Activated CD4-positive, alpha-beta T cell treated with anti-CD3 and anti-CD28 coated beads, Interleukin-2, amount 50 U/mL, for 1 hour (primary cell): Measurements from ENCODE around the gene C11orf91.
"Not testable (repeated sequence)": the region's sequence is repeated elsewhere in the genome, so short reads cannot be mapped to it uniquely, and the experiment has no call there.

Experiments used
- DNase-seq: peaks from one replicate; pipeline ENCODE4 v3.0.0-alpha.2; 2020

The C11orf91 gene

GRCh38 chr11:33668468-33668825 is 32.2 kb downstream of the C11orf91 start:
- no peak for DNase-seq

GRCh38 chr11:33667819-33668467 is 32.7 kb downstream of the C11orf91 start:
- no peak for DNase-seq

GRCh38 chr11:33665350-33666106 is 35.1 kb downstream of the C11orf91 start:
- DNase-seq = no peak

GRCh38 chr11:33664827-33665226 is 35.8 kb downstream of the C11orf91 start:
- no peak for DNase-seq

GRCh38 chr11:33664166-33664565 is 36.5 kb downstream of the C11orf91 start:
- no peak for DNase-seq

DNA sequence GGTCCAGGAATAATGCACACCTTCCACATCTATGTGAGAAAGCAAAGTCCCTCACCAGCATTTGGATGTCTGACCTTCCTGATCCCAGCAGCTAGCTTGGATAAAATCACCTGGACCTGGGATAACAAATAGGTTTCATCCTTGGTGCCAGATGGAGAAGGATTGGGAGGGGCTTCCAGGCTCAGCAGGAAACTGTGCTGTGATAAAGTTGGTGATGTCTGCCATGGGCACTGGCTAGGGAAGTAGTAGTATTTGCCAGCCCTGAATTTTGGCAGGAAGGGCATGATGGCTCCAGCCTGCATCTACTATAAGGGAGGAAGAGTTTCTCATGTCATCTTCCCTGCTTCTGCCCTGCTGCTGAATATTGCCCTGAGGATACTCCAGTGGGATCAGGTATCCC is 37.5 kb downstream of the C11orf91 start:
- no peak for DNase-seq

DNA sequence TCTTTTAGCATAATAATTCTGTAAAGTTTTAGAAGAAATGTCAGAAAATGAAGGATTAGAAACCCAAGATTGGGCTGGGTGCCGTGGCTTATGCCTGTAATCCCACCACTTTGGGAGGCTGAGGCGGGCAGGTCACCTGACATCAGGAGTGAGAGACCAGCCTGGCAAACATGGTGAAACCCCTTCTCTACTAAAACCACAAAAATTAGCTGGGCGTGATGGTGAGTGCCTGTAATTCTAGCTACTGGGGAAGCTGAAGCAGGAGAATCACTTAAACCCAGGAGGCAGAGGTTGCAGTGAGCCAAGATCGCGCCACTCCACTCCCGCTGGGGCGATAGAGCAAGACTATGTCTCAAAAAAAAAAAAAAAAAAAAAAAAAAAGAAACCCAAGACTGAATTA is 39.1 kb downstream of the C11orf91 start:
- not testable (repeated sequence) for DNase-seq

- no peak for DNase-seq
These were observed 39.7 kb downstream of the C11orf91 start for GRCh38 chr11:33660962-33661361.

GRCh38 chr11:33659370-33660139 is 41.1 kb downstream of the C11orf91 start:
- no peak for DNase-seq

GRCh38 chr11:33658195-33658900 is 42.3 kb downstream of the C11orf91 start:
- DNase-seq = no peak

- no peak for DNase-seq
These were observed 42.9 kb downstream of the C11orf91 start for GRCh38 chr11:33657757-33658156.

GRCh38 chr11:33656768-33657167 is 43.9 kb downstream of the C11orf91 start:
- no peak for DNase-seq

- DNase-seq = no peak
These were observed 44.6 kb downstream of the C11orf91 start for GRCh38 chr11:33655842-33656600.

DNA sequence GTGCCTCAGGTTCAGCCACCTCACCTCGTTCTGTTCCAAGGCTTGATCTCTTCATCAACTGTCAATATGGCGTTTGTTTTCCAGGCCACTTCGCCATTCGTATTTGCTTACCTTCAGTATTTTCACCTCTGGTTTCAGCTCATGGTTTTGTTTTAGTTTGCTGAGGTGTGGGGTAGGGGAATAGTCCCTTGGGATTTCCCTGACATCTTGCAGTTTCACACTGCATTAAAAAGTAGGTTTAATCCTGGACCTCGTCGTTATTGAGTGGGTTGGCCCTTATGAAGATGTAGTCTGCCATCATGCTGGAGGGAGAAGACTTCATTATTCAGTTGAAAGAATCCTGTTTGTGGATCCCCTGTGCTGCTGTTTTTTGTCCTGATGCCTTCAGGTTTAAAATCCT is 46.0 kb downstream of the C11orf91 start:
- no peak for DNase-seq

DNA sequence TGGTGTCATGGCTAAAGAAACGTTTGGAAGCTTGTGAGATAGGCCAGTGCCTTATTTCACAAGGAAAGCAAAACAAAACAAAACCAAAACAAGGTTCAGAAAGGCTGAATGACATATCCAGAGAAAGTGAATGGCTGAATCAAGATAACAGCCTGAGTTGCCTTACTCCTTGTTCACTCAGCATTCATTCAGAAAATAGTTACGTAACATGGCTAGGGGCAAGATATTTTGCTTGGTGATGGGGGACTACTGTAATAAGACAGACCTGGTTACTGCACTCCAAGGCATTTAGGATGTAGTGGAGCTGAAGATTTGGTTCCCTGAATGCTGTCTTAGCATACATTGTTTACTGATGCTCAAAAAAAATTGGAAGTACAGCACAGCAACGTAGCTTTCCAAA is 47.7 kb downstream of the C11orf91 start:
- DNase-seq = no peak

GRCh38 chr11:33652431-33652830 is 48.2 kb downstream of the C11orf91 start:
- no peak for DNase-seq

- DNase-seq = no peak
These were observed 48.6 kb downstream of the C11orf91 start for GRCh38 chr11:33651990-33652389.

- no peak for DNase-seq
These were observed 49.1 kb downstream of the C11orf91 start for GRCh38 chr11:33651555-33651954.

DNA sequence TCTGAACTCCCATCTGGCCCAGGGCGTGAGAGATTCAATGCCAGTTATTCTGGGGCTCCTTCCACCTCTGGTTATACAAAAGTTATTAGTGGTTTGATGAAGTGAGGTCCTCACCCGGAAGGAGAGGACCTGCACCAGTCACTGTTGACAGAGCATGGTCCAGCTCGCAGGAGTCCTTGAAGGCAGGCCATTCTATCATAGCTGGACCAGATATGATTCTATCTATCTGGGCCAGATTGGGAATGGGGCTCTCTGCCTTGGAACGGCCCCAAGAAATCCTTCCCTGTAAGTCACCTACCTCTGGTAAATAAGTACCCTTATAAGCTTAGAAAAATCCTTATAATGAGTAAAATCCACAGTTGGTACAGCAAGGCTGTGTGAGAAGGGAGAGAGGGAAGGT is 50.7 kb downstream of the C11orf91 start:
- no peak for DNase-seq
